ENCODE measurements around the gene UNC13B. TPM values are rescaled to one million over a fixed set of nuclear protein-coding genes. Genes with fewer than 3 reads are reported as not detected.

The UNC13B gene
- total RNA-seq, 2 donors from 2014 or later = 20.2 to 29.3 TPM

GRCh38 chr9:35226651-35227050 lies 64.8 kb downstream of the UNC13B start:
- intact Hi-C loops (cut with DNase I) = no loop called here
- H3K27me3 ChIP-seq = no peaks in the 10 kb centered on the region
- WGBS, 2 donors = 84 to 86% methylated on average over 3 of the region's 3 CpGs
- no peak for ATAC-seq
- H3K9me3 ChIP-seq = no peaks in the 10 kb centered on the region
- H3K36me3 ChIP-seq (replicated peaks in 1 of 2; ENCODE audit: insufficient read depth in 1 of 2, low read depth in 2 of 2) = no peaks in the 10 kb centered on the region
- H3K4me1 ChIP-seq = peaks cover 20% of the 10 kb centered on the region
- no peak overlapping the region for H3K27ac ChIP-seq
- DNase-seq = no peak
- TF ChIP-seq CTCF (IDR thresholded peaks at IDR 0.05) = no peak
- TF ChIP-seq POLR2A (IDR thresholded peaks at IDR 0.05) = no peak
- no peak overlapping the region for H3K4me3 ChIP-seq

- Histone ChIP-seq H3K27ac (no peak overlapping the region), H3K36me3 (replicated peaks in 1 of 2; ENCODE audit: insufficient read depth in 1 of 2, low read depth in 2 of 2) (no peaks in the 10 kb centered on the region), H3K4me1 (peaks cover 20% of the 10 kb centered on the region), H3K4me3 (no peak overlapping the region), H3K27me3 (no peaks in the 10 kb centered on the region), H3K9me3 (no peaks in the 10 kb centered on the region)
- DNase-seq (no peak), ATAC-seq (no peak)
- 44 to 57% methylated on average over 3 of the region's 3 CpGs for WGBS, 2 donors
- TF ChIP-seq POLR2A (IDR thresholded peaks at IDR 0.05) (no peak), CTCF (IDR thresholded peaks at IDR 0.05) (no peak)
- intact Hi-C loops (cut with DNase I) = no loop called here
Observed at GRCh38 chr9:35227284-35227683, 65.5 kb downstream of the UNC13B start.

GRCh38 chr9:35229066-35229778 lies 67.4 kb downstream of the UNC13B start:
- H3K27me3 ChIP-seq = no peaks in the 10 kb centered on the region
- TF ChIP-seq CTCF (IDR thresholded peaks at IDR 0.05) (no peak), POLR2A (IDR thresholded peaks at IDR 0.05) (no peak)
- no peak for ATAC-seq
- 65 to 67% methylated on average over 1 of the region's 1 CpG for WGBS, 2 donors
- no peak for DNase-seq
- H3K9me3 ChIP-seq = no peaks in the 10 kb centered on the region
- no peak overlapping the region for H3K4me3 ChIP-seq
- H3K27ac ChIP-seq = no peak overlapping the region
- intact Hi-C loops (cut with DNase I) = no loop called here
- H3K4me1 ChIP-seq = peaks cover 26% of the 10 kb centered on the region
- no peaks in the 10 kb centered on the region for H3K36me3 ChIP-seq (replicated peaks in 1 of 2; ENCODE audit: insufficient read depth in 1 of 2, low read depth in 2 of 2)

GRCh38 chr9:35229779-35230143 lies 68.0 kb downstream of the UNC13B start:
- 54 to 60% methylated on average over 1 of the region's 1 CpG for WGBS, 2 donors
- Histone ChIP-seq H3K36me3 (replicated peaks in 1 of 2; ENCODE audit: insufficient read depth in 1 of 2, low read depth in 2 of 2) (no peaks in the 10 kb centered on the region), H3K27ac (no peak overlapping the region), H3K27me3 (no peaks in the 10 kb centered on the region), H3K4me3 (no peak overlapping the region), H3K9me3 (no peaks in the 10 kb centered on the region), H3K4me1 (peaks cover 26% of the 10 kb centered on the region)
- intact Hi-C loops (cut with DNase I) = no loop called here
- ATAC-seq (no peak), DNase-seq (no peak)
- TF ChIP-seq POLR2A (IDR thresholded peaks at IDR 0.05) (no peak), CTCF (IDR thresholded peaks at IDR 0.05) (no peak)

Data from body of pancreas (tissue), 4 donors.